Ectodermal cell (in vitro differentiated cells): Measurements from ENCODE around the gene INSC.

Experiments used
- H3K27ac ChIP-seq: 2 replicates; pipeline ENCODE4 v1.7.0; 2013; ENCODE audit warnings: mild to moderate bottlenecking, low read depth, low read length; ENCODE audit not compliant: insufficient read depth, poor library complexity, severe bottlenecking
- H3K27me3 ChIP-seq: 2 replicates; pipeline ENCODE4 v1.7.0; 2013; ENCODE audit warnings: mild to moderate bottlenecking, low read length; ENCODE audit not compliant: insufficient read depth, control insufficient read depth, poor library complexity, severe bottlenecking
- H3K36me3 ChIP-seq: one replicate; pipeline ENCODE4 v1.7.0; 2013; ENCODE audit warnings: low read length; ENCODE audit not compliant: control insufficient read depth, insufficient read depth
- H3K4me1 ChIP-seq: one replicate; pipeline ENCODE4 v1.7.0; 2013; ENCODE audit warnings: low read length; ENCODE audit not compliant: control insufficient read depth, insufficient read depth
- H3K4me3 ChIP-seq: 2 replicates; pipeline ENCODE4 v1.7.0; 2013; ENCODE audit warnings: low read depth, low read length, control low read depth; ENCODE audit not compliant: insufficient read depth
- H3K9me3 ChIP-seq: 2 replicates; pipeline ENCODE4 v1.7.0; 2013; ENCODE audit warnings: mild to moderate bottlenecking, low read length, moderate library complexity; ENCODE audit not compliant: control insufficient read depth
- WGBS, 2 experiments: methylation state at CpG; one replicate each; pipeline ENCODE4 v1.1.7; 2013; ENCODE audit warnings: missing lambda C conversion rate in 2 of 2; 5-methylcytosine and 5-hydroxymethylcytosine counted together

Gene INSC

GRCh38 chr11:15295695-15296094 is 181.0 kb downstream of the INSC start:
- Histone ChIP-seq H3K4me3 (no peak overlapping the region), H3K27me3 (no peaks in the 10 kb centered on the region), H3K4me1 (no peaks in the 10 kb centered on the region), H3K36me3 (no peaks in the 10 kb centered on the region), H3K27ac (no peak overlapping the region), H3K9me3 (no peaks in the 10 kb centered on the region)
- 20 to 41% methylated on average over 1 of the region's 1 CpG for WGBS, 2 experiments
